Mesendoderm (in vitro differentiated cells): ENCODE measurements around the gene LMTK2.

Experiments used
- DNase-seq: peaks from one replicate; pipeline ENCODE4 v3.0.0; 2013
- H2AK5ac ChIP-seq: 2 replicates; pipeline ENCODE4 v1.6.1; 2013; ENCODE audit warnings: low read length, inconsistent platforms
- H2BK120ac ChIP-seq: 2 replicates; pipeline ENCODE4 v1.6.1; 2013; ENCODE audit warnings: low read depth, mild to moderate bottlenecking, low read length, moderate library complexity, mixed read lengths
- H2BK15ac ChIP-seq: replicated peaks from 2 replicates; pipeline ENCODE4 v1.6.1; 2013; ENCODE audit warnings: low read depth, mild to moderate bottlenecking, moderate library complexity
- H2BK5ac ChIP-seq: 2 replicates; pipeline ENCODE4 v1.6.1; 2013; ENCODE audit warnings: low read length, inconsistent platforms
- H3K18ac ChIP-seq: 2 replicates; pipeline ENCODE4 v1.6.1; 2013; ENCODE audit warnings: mild to moderate bottlenecking, low read length, mixed read lengths
- H3K23ac ChIP-seq: one replicate; pipeline ENCODE4 v1.6.1; 2013; ENCODE audit warnings: low read length
- H3K27ac ChIP-seq: 2 replicates; pipeline ENCODE4 v1.5.1; 2013; ENCODE audit warnings: low read depth, mild to moderate bottlenecking, inconsistent platforms, low read length, moderate library complexity
- H3K27me3 ChIP-seq: 2 replicates; pipeline ENCODE4 v1.6.1; 2013; ENCODE audit warnings: low read length, control low read depth, mild to moderate bottlenecking, inconsistent platforms; ENCODE audit not compliant: insufficient read depth, poor library complexity
- H3K36me3 ChIP-seq: 2 replicates; pipeline ENCODE4 v1.6.1; 2013; ENCODE audit warnings: low read length, inconsistent platforms; ENCODE audit not compliant: control insufficient read depth, insufficient read depth
- H3K4ac ChIP-seq: one replicate; pipeline ENCODE4 v1.6.1; 2013; ENCODE audit warnings: low read depth, mild to moderate bottlenecking, low read length, moderate library complexity
- H3K4me1 ChIP-seq: 2 replicates; pipeline ENCODE4 v1.6.1; 2013; ENCODE audit warnings: low read depth, low read length, inconsistent platforms; ENCODE audit not compliant: control insufficient read depth
- H3K4me2 ChIP-seq: 2 replicates; pipeline ENCODE4 v1.6.1; 2013; ENCODE audit warnings: low read length
- H3K4me3 ChIP-seq: 2 replicates; pipeline ENCODE4 v1.5.1; 2013; ENCODE audit warnings: mild to moderate bottlenecking, low read length
- H3K56ac ChIP-seq: one replicate; pipeline ENCODE4 v1.6.1; 2013; ENCODE audit warnings: low read length
- H3K79me1 ChIP-seq: 2 replicates; pipeline ENCODE4 v1.6.1; 2013; ENCODE audit warnings: low read length, inconsistent platforms
- H3K79me2 ChIP-seq: 2 replicates; pipeline ENCODE4 v1.6.1; 2013; ENCODE audit warnings: mild to moderate bottlenecking, low read length; ENCODE audit not compliant: control insufficient read depth, insufficient read depth
- H3K9ac ChIP-seq: 2 replicates; pipeline ENCODE4 v1.6.1; 2013; ENCODE audit warnings: low read length, inconsistent platforms
- H4K5ac ChIP-seq: one replicate; pipeline ENCODE4 v1.6.1; 2013; ENCODE audit warnings: low read length
- H4K8ac ChIP-seq: one replicate; pipeline ENCODE4 v1.6.1; 2013; ENCODE audit warnings: low read depth, mild to moderate bottlenecking, control low read depth, low read length, moderate library complexity
- WGBS: extraction: QIAGEN DNeasy Blood & Tissue Kit; methylation state at CpG from one replicate; pipeline ENCODE4 v1.1.7; 2013; ENCODE audit warnings: low lambda C conversion rate, missing lambda C conversion rate; ENCODE audit not compliant: insufficient coverage; ENCODE audit errors: extremely low coverage; 5-methylcytosine and 5-hydroxymethylcytosine counted together

Gene LMTK2

DNA sequence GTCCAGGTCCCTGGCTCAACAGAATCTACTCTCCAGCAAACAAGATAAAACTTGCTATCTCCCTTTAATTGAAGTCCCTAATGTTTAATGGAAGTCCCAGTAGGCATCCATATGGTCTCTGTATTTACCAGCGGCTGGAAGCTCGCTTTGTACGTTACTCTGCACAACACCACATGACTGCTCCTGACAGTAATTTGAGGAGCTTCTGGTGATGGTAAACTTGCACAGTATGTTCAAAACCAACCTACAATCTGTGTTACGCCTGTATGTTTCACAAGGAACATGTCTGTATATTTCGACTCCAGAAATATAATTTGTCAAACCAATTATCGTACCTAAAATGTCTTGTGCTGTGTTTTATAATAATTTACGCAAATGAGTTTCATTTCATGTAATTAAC is 149.8 kb downstream of the LMTK2 start:
- no peak overlapping the region for H2AK5ac ChIP-seq
- no peak overlapping the region for H3K4ac ChIP-seq

DNA sequence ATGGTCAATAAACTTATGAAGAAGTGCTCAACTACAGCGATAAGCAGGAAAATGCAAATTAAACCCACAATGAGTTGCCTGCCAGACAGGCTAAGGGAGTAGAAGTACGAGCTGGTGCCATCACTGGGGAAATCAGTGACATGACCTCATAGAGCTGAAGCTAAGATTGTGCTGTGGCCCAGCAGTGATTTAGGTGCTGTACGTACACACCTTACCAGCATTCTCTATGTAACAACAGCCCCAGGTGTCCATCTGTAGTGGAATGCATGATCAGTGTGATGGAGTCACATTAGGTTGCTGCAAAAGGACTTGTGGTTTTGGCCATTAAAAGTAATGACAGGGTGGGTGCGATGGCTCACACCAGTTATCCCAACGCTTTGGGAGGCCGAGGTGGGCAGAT is 151.0 kb downstream of the LMTK2 start:
- Histone ChIP-seq H3K23ac (no peak overlapping the region), H3K18ac (no peak overlapping the region), H3K4me2 (no peak overlapping the region), H3K27ac (no peak overlapping the region), H3K79me2 (no peaks in the 10 kb centered on the region), H3K36me3 (no peaks in the 10 kb centered on the region), H4K8ac (no peak overlapping the region), H3K4me3 (no peak overlapping the region), H3K56ac (no peak overlapping the region), H2BK120ac (no peak overlapping the region), H2AK5ac (no peak overlapping the region), H3K79me1 (peaks cover 2% of the 10 kb centered on the region), H4K5ac (no peak overlapping the region), H2BK5ac (no peak overlapping the region), H3K4me1 (no peaks in the 10 kb centered on the region), H3K27me3 (no peaks in the 10 kb centered on the region), H2BK15ac (no peak overlapping the region), H3K9ac (no peak overlapping the region), H3K4ac (no peak overlapping the region)
- DNase-seq = no peak
- no CpG with 5 or more reads among the region's 6 CpGs for WGBS

More for the DNA sequence above, 149.8 kb downstream of the LMTK2 start:
- H3K4me1 ChIP-seq = peaks cover under 1% of the 10 kb centered on the region
- no peak overlapping the region for H3K27ac ChIP-seq
- no peak overlapping the region for H3K56ac ChIP-seq
- H3K18ac ChIP-seq = no peak overlapping the region
- no peak overlapping the region for H3K23ac ChIP-seq
- H3K79me2 ChIP-seq = no peaks in the 10 kb centered on the region
- H2BK120ac ChIP-seq = no peak overlapping the region
- no peak overlapping the region for H3K4me3 ChIP-seq
- no peak overlapping the region for H3K4me2 ChIP-seq
- H2BK15ac ChIP-seq = no peak overlapping the region
- H2BK5ac ChIP-seq = no peak overlapping the region
- H4K5ac ChIP-seq = no peak overlapping the region
- H3K27me3 ChIP-seq = no peaks in the 10 kb centered on the region
- no peak overlapping the region for H4K8ac ChIP-seq
- no peak overlapping the region for H3K9ac ChIP-seq
- WGBS = no CpG with 5 or more reads among the region's 7 CpGs
- DNase-seq = no peak
- peaks cover 2% of the 10 kb centered on the region for H3K79me1 ChIP-seq
- H3K36me3 ChIP-seq = no peaks in the 10 kb centered on the region
